ENCODE data around the gene SZRD1.

The SZRD1 gene

DNA sequence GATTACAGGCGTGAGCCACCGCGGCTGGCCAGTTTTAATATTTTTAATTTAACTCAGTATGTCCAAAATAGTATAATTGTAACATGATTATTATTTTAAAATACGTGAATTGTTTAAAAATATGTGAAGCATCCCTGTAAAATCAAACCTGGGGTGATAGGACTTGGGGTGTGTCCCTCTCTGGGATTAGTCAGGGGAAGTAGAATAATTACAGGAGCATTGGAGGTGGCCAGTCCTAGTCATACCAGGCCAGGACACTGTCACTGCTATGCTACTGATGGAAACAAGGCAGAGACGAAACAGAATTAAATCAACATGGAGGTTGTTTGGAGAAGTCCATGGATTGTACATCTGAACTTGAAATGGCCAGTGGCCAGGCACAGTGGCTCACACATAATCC lies 16.8 kb downstream of the SZRD1 start:
- DNase-seq (ENCODE audit: low read depth, low spot score), result no peak
- CTCF ChIA-PET, result interaction anchor here (1.6 kb wide), 1 partner anchor 56 kb away, joined by 4 read pairs; no protein-coding TSS in a partner anchor
- TF ChIP-seq CTCF (IDR thresholded peaks at IDR 0.05; ENCODE audit: insufficient read depth, low read length, missing control alignments), result no peak
- POLR2A ChIA-PET, result no interaction called here
- no peak overlapping the region for H3K4me3 ChIP-seq (ENCODE audit: low read depth, low read length)

GRCh38 chr1:16385659-16386453 lies 18.8 kb downstream of the SZRD1 start:
- CTCF ChIA-PET, result interaction anchor here (1.0 to 2.0 kb wide), 3 partner anchors 15 to 54 kb away, joined by 3 to 5 read pairs (median 5); partner anchors contain the start of gene NECAP2
- H3K4me3 ChIP-seq (ENCODE audit: low read depth, low read length), result no peak overlapping the region
- TF ChIP-seq CTCF (IDR thresholded peaks at IDR 0.05; ENCODE audit: insufficient read depth, low read length, missing control alignments), result no peak
- DNase-seq (ENCODE audit: low read depth, low spot score), result no peak
- POLR2A ChIA-PET, result interaction anchor here (1.0 kb wide), 1 partner anchor 14 kb away, joined by 3 read pairs; no protein-coding TSS in a partner anchor

DNA sequence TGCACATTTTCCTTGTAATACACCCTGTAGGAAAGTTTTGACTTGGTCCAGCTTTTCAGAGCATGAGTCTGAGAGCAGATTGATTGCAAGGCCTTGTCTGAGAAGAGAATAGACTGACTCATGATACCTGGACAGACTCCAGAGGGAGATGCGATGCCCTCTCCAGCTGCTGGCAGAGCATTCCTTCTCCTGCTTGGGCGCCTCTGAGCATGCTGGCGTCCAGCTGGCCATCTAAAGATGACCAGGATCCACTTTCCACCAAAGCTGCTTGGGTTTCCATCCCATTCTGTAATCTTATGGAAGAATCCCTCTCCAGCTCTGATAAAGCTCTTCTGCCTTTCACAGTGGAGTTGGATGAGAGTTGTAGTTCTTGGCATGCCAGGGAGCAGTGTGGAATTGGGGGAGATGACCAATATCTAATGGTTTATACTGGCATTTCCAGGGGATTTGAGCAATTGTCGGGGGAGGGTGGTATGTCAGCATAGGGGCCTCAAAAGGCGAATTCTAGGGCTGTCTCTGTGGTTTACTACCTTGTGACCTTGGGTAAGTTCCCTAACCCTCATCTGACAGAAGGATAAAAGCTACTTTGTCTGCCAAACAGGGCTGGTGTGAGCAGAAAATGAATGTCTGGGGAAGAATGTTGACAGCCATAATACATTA lies 19.5 kb downstream of the SZRD1 start:
- ChIA-PET CTCF (interaction anchor here (0.7 to 2.0 kb wide), 5 partner anchors 11 to 307 kb away, joined by 3 to 5 read pairs (median 3); partner anchors contain the start of gene NECAP2), POLR2A (interaction anchor here (1.0 kb wide), 1 partner anchor 15 kb away, joined by 3 read pairs; no protein-coding TSS in a partner anchor)
- DNase-seq (ENCODE audit: low read depth, low spot score), result peak; percentile 38
- TF ChIP-seq CTCF (IDR thresholded peaks at IDR 0.05; ENCODE audit: insufficient read depth, low read length, missing control alignments), result no peak
- no peak overlapping the region for H3K4me3 ChIP-seq (ENCODE audit: low read depth, low read length)

GRCh38 chr1:16387201-16388188 lies 20.5 kb downstream of the SZRD1 start:
- POLR2A ChIA-PET, result no interaction called here
- DNase-seq (ENCODE audit: low read depth, low spot score), result no peak
- CTCF ChIA-PET, result interaction anchor here (0.7 to 2.1 kb wide), 9 partner anchors 8 to 308 kb away, joined by 3 to 6 read pairs (median 4); partner anchors contain the start of genes FBXO42 and NECAP2
- no peak overlapping the region for H3K4me3 ChIP-seq (ENCODE audit: low read depth, low read length)
- TF ChIP-seq CTCF (IDR thresholded peaks at IDR 0.05; ENCODE audit: insufficient read depth, low read length, missing control alignments), result no peak

DNA sequence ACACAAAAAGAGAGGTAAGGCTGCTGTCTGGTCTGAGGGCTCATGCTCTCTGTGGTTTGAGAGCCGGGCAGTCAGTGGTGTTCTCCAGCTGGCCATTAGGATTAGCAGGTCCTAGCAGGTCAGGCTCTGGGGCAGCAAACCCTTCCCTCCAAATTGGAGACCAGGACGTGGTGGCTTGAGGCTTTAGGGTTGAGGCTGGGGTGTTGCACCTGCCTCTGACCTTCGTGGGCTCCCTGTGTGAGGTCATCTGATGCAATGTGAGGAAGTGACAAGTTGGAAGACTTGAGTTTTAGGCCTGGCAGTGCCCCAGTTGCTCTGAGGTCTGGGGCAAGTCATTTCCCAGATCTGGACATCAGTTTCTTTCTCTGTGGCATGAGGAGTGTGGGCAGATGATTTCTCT lies 24.4 kb downstream of the SZRD1 start:
- ChIA-PET CTCF (interaction anchor here (0.9 to 1.7 kb wide), 2 partner anchors 28 to 49 kb away, joined by 3 to 5 read pairs; partner anchors contain the start of gene NECAP2), POLR2A (no interaction called here)
- no peak for TF ChIP-seq CTCF (IDR thresholded peaks at IDR 0.05; ENCODE audit: insufficient read depth, low read length, missing control alignments)
- DNase-seq (ENCODE audit: low read depth, low spot score), result no peak
- no peak overlapping the region for H3K4me3 ChIP-seq (ENCODE audit: low read depth, low read length)
